Smooth muscle cell (in vitro differentiated cells): ENCODE measurements around the gene CLPSL1. TPM values are rescaled to one million over a fixed set of nuclear protein-coding genes. Genes with fewer than 3 reads are reported as not detected.
A peak's percentile ranks its signal among the peaks of the same experiment; 100 is the strongest.

ENCODE experiments used
- DNase-seq: peaks from one replicate; lab custom pipeline; 2025; ENCODE audit not compliant: unreplicated experiment; lab: John Stamatoyannopoulos, UW
- H2AFZ ChIP-seq: fragments of 200-600 bp; sonication (generic); 2 replicates; pipeline ENCODE4 v1.6.0; 2016; ENCODE audit warnings: antibody characterized with exemption, low read depth, mild to moderate bottlenecking
- H3F3A ChIP-seq: fragments of 200-600 bp; sonication (generic); 2 replicates; pipeline ENCODE4 v1.6.0; 2017; ENCODE audit warnings: antibody characterized with exemption, low read depth
- H3K27ac ChIP-seq: fragments of 200-600 bp; sonication (generic); 2 replicates; pipeline ENCODE4 v1.5.1; 2016; ENCODE audit warnings: low read depth, mild to moderate bottlenecking
- H3K27me3 ChIP-seq: fragments of 200-600 bp; sonication (generic); 2 replicates; pipeline ENCODE4 v1.6.1; 2016; ENCODE audit warnings: low read depth, mild to moderate bottlenecking
- H3K36me3 ChIP-seq: fragments of 200-600 bp; sonication (generic); 2 replicates; pipeline ENCODE4 v1.5.1; 2016; ENCODE audit warnings: low read depth
- H3K4me1 ChIP-seq: fragments of 200-600 bp; sonication (generic); 2 replicates; pipeline ENCODE4 v1.5.1; 2016; ENCODE audit warnings: low read depth
- H3K4me2 ChIP-seq: fragments of 200-600 bp; sonication (generic); 2 replicates; pipeline ENCODE4 v1.6.0; 2016; ENCODE audit warnings: mild to moderate bottlenecking
- H3K4me3 ChIP-seq: fragments of 200-600 bp; sonication (generic); 2 replicates; pipeline ENCODE4 v1.5.1; 2016; ENCODE audit warnings: mild to moderate bottlenecking
- H3K79me2 ChIP-seq: fragments of 200-600 bp; sonication (generic); 2 replicates; pipeline ENCODE4 v1.6.0; 2016; ENCODE audit warnings: low read depth, mild to moderate bottlenecking
- H3K9ac ChIP-seq: fragments of 200-600 bp; sonication (generic); 2 replicates; pipeline ENCODE4 v1.6.0; 2016; ENCODE audit warnings: low read depth
- H3K9me3 ChIP-seq: fragments of 200-600 bp; sonication (generic); replicated peaks from 2 replicates; pipeline ENCODE4 v1.5.1; 2016; ENCODE audit warnings: low read depth
- H4K20me1 ChIP-seq: fragments of 200-600 bp; sonication (generic); 2 replicates; pipeline ENCODE4 v1.6.0; 2016; ENCODE audit warnings: low read depth
- WGBS: methylation state at CpG from one replicate; pipeline ENCODE4 v1.1.7; 2016; ENCODE audit warnings: low lambda C conversion rate; 5-methylcytosine and 5-hydroxymethylcytosine counted together
- polyA plus RNA-seq: library from polyadenylated mRNA; unstranded; fragments of >200 nt; fragmentation: Nextera tagmentation; extraction: Ambion mirVana; gene quantifications from 2 replicates; pipeline ENCODE4 v1.2.1, GENCODE V29; 2016
- total RNA-seq: library from RNA; depleted of rRNA; stranded (reverse); fragments of >200 nt; gene quantifications from 2 replicates; pipeline ENCODE4 v1.2.3, GENCODE V29; 2014
- TF ChIP-seq, protein P1 (sequence below): fragments of 200-600 bp; sonication (generic); IDR thresholded peaks from 2 replicates; pipeline ENCODE4 v1.5.1; 2017; ENCODE audit warnings: borderline replicate concordance, mild to moderate bottlenecking, antibody characterized with exemption; ENCODE audit not compliant: insufficient read depth, poor library complexity, severe bottlenecking

The CLPSL1 gene
- total and polyA plus RNA-seq, 2 experiments from 2014 or later, result not detected

DNA sequence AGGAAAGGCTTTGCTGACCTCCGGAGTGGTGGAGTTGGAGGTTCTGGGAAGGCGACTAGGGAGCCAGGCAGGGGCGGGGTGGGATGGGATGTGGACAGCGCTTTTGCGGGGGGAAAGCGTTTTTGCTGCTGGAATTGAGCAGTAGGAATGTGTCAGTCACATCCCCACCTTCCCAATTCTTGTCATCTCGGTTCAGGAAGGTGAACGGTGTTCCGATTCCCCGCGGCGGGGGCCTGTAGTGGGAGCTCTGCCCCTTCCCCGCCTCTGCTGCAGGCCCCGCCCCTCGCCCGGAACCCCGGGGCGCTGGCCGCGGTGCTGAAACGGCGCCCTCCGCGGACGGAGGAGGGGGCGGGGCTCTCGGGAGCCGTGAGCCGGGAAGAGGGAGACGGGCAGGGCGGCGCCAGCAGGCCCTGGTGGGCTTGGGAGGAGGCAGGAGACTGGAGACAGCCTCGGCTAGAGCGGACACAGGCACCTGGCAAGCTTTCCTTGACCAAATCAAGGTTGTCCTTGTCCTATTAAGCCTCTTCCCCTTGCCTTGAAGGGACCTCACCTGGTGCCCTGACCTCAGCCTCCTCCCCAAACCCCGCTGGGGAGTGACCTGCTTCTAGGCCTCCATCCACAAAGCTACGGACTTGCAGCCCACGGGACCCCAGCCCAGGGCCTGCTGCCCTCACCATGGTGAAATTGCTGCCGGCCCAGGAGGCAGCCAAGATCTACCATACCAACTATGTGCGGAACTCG, 24.3 kb downstream of the CLPSL1 start, which contains the start of gene LHFPL5:
Gene LHFPL5 (plus strand): TSS at position 357 of the 741 bp plus-strand sequence. CDS start 319 bp downstream, at position 676.
- Histone ChIP-seq H3K4me3 (peak within 1 kb of the TSS; percentile 37), H3K4me1 (no peaks in the 10 kb centered on the region), H3K27me3 (peaks cover 6% of the 10 kb centered on the region), H4K20me1 (no peaks in the 10 kb centered on the region), H3F3A (no peaks in the 10 kb centered on the region), H2AFZ (no peak within 1 kb of the TSS), H3K27ac (no peak within 1 kb of the TSS), H3K36me3 (no peaks in the 10 kb centered on the region), H3K9me3 (no peaks in the 10 kb centered on the region), H3K9ac (no peak within 1 kb of the TSS), H3K4me2 (peak within 1 kb of the TSS; percentile 77), H3K79me2 (no peaks in the 10 kb centered on the region)
- DNase-seq, result peak; percentile 21
- TF ChIP-seq, protein P1, sequence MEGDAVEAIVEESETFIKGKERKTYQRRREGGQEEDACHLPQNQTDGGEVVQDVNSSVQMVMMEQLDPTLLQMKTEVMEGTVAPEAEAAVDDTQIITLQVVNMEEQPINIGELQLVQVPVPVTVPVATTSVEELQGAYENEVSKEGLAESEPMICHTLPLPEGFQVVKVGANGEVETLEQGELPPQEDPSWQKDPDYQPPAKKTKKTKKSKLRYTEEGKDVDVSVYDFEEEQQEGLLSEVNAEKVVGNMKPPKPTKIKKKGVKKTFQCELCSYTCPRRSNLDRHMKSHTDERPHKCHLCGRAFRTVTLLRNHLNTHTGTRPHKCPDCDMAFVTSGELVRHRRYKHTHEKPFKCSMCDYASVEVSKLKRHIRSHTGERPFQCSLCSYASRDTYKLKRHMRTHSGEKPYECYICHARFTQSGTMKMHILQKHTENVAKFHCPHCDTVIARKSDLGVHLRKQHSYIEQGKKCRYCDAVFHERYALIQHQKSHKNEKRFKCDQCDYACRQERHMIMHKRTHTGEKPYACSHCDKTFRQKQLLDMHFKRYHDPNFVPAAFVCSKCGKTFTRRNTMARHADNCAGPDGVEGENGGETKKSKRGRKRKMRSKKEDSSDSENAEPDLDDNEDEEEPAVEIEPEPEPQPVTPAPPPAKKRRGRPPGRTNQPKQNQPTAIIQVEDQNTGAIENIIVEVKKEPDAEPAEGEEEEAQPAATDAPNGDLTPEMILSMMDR, result no peak
- 30% methylated on average over 16 of the region's 40 CpGs for WGBS

DNA sequence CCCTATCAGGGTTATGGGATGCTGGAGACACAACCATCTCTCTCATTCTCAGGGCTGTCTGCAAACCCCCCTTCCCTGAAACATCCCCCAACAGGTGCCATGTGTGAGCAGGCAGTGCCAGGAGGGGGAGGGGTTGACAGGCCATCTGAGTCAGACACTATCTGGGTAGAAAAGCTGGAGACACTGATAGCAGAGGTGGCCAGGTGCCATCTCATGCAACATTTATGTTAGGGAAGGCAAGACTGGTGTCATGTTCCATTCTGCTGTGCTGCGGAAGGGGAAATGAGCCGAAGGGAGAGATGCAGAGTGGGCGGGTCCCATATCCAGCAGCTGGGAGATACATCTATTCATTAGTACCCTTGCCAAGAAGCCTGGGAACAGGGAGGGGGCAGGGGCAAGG, 27.9 kb downstream of the CLPSL1 start:
- Histone ChIP-seq H3K9ac (no peak overlapping the region), H4K20me1 (no peaks in the 10 kb centered on the region), H3K36me3 (no peaks in the 10 kb centered on the region), H2AFZ (no peak overlapping the region), H3K4me3 (no peak overlapping the region), H3K9me3 (no peaks in the 10 kb centered on the region), H3K4me1 (no peaks in the 10 kb centered on the region), H3F3A (peaks cover 3% of the 10 kb centered on the region), H3K79me2 (no peaks in the 10 kb centered on the region), H3K27me3 (peaks cover 6% of the 10 kb centered on the region), H3K4me2 (no peak overlapping the region), H3K27ac (no peak overlapping the region)
- no peak for DNase-seq
- TF ChIP-seq, protein P1, result no peak
- WGBS, result 78% methylated on average over 3 of the region's 3 CpGs

DNA sequence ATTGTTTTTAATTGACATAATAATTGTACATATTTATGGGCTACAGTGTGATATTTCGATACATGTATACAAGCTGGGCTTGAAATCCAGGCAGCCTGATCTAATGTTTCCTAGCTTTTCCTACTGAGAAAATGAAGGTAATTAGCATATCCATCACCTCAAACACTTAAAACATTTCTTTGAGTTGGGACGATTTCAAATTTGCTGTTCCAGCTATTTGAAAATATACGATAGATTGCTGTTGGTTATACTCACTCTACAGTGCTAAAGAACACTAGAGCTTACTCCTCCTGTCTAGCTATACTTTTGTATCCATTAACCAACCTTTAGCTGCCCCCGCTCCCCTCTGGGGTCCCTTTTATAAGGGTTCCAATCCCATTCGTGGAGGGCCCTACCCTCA, 29.0 kb downstream of the CLPSL1 start:
- Histone ChIP-seq H4K20me1 (no peaks in the 10 kb centered on the region), H3F3A (peaks cover 3% of the 10 kb centered on the region), H3K79me2 (no peaks in the 10 kb centered on the region), H3K4me3 (no peak overlapping the region), H2AFZ (no peak overlapping the region), H3K27me3 (peaks cover 6% of the 10 kb centered on the region), H3K27ac (no peak overlapping the region), H3K36me3 (no peaks in the 10 kb centered on the region), H3K9ac (no peak overlapping the region), H3K4me1 (no peaks in the 10 kb centered on the region), H3K9me3 (no peaks in the 10 kb centered on the region), H3K4me2 (no peak overlapping the region)
- no peak for DNase-seq
- WGBS, result 88% methylated on average over 5 of the region's 5 CpGs
- TF ChIP-seq, protein P1, result no peak
